Activated T-cell treated with anti-CD3 and anti-CD28 coated beads for 4 hours (primary cell): ENCODE results near the gene TCP11L2.
A peak's percentile ranks its signal among the peaks of the same experiment; 100 is the strongest.

Experiments
- DNase-seq: peaks from one replicate; pipeline ENCODE4 v3.0.0-alpha.2; 2020

Gene TCP11L2

GRCh38 chr12:106302401-106303201 lies at the start of gene TCP11L2:
Gene TCP11L2 (plus strand): TSS chr12:106302733. CDS start chr12:106311076, 8,343 bp downstream.
- peak; percentile 88 for DNase-seq

GRCh38 chr12:106254724-106255123 lies 47.8 kb upstream of the TCP11L2 start:
- DNase-seq = no peak

- DNase-seq = no peak
These were observed 47.0 kb upstream of the TCP11L2 start for GRCh38 chr12:106255493-106255892.

- DNase-seq = no peak
These were observed 46.6 kb upstream of the TCP11L2 start for GRCh38 chr12:106255952-106256351.

- no peak for DNase-seq
These were observed 46.0 kb upstream of the TCP11L2 start for GRCh38 chr12:106256524-106256923.

- DNase-seq = no peak
These were observed 44.3 kb upstream of the TCP11L2 start for GRCh38 chr12:106258226-106258625.

GRCh38 chr12:106258935-106259334 lies 43.6 kb upstream of the TCP11L2 start:
- no peak for DNase-seq

- DNase-seq = no peak
These were observed 37.4 kb upstream of the TCP11L2 start for GRCh38 chr12:106265116-106265515.

GRCh38 chr12:106267535-106267934 lies 35.0 kb upstream of the TCP11L2 start:
- DNase-seq = no peak

- DNase-seq = no peak
These were observed 33.3 kb upstream of the TCP11L2 start for GRCh38 chr12:106269150-106269771.

GRCh38 chr12:106271575-106272505 lies 30.7 kb upstream of the TCP11L2 start:
- DNase-seq = no peak

- no peak for DNase-seq
These were observed 29.0 kb upstream of the TCP11L2 start for GRCh38 chr12:106273491-106273890.

GRCh38 chr12:106274012-106274411 lies 28.5 kb upstream of the TCP11L2 start:
- no peak for DNase-seq

- DNase-seq = no peak
These were observed 27.9 kb upstream of the TCP11L2 start for GRCh38 chr12:106274575-106275121.

- no peak for DNase-seq
These were observed 27.1 kb upstream of the TCP11L2 start for GRCh38 chr12:106275458-106275857.

- DNase-seq = no peak
These were observed 26.3 kb upstream of the TCP11L2 start for GRCh38 chr12:106276032-106276740.

GRCh38 chr12:106280106-106280505 lies 22.4 kb upstream of the TCP11L2 start:
- DNase-seq = no peak

GRCh38 chr12:106281056-106281782 lies 21.3 kb upstream of the TCP11L2 start:
- DNase-seq = no peak

GRCh38 chr12:106281804-106282203 lies 20.7 kb upstream of the TCP11L2 start:
- no peak for DNase-seq

- peak; percentile 27 for DNase-seq
These were observed 20.0 kb upstream of the TCP11L2 start for GRCh38 chr12:106282457-106283097.
